Endodermal cell (in vitro differentiated cells): ENCODE measurements around the gene RSKR. TPM values are rescaled to one million over a fixed set of nuclear protein-coding genes. Genes with fewer than 3 reads are reported as not detected.
A peak's percentile ranks its signal among the peaks of the same experiment; 100 is the strongest.

Experiments used
- DNase-seq: peaks from one replicate; pipeline ENCODE4 v3.0.0-alpha.2; 2017
- H3K27ac ChIP-seq: 2 replicates; pipeline ENCODE4 v1.5.1; 2013; ENCODE audit warnings: mild to moderate bottlenecking, low read depth, low read length, moderate library complexity
- H3K27me3 ChIP-seq: 2 replicates; pipeline ENCODE4 v1.6.1; 2013; ENCODE audit warnings: mild to moderate bottlenecking, low read length, moderate library complexity; ENCODE audit not compliant: insufficient read depth, control insufficient read depth, poor library complexity, severe bottlenecking
- H3K36me3 ChIP-seq: 2 replicates; pipeline ENCODE4 v1.7.0; 2013; ENCODE audit warnings: mild to moderate bottlenecking, low read length, moderate library complexity; ENCODE audit not compliant: control insufficient read depth, insufficient read depth
- H3K4me1 ChIP-seq: one replicate; pipeline ENCODE4 v1.7.0; 2013; ENCODE audit warnings: low read length; ENCODE audit not compliant: control insufficient read depth, insufficient read depth
- H3K4me3 ChIP-seq: 2 replicates; pipeline ENCODE4 v1.5.1; 2013; ENCODE audit warnings: mild to moderate bottlenecking, low read length, moderate library complexity
- H3K9ac ChIP-seq: 2 replicates; pipeline ENCODE4 v1.6.1; 2013; ENCODE audit warnings: mild to moderate bottlenecking, low read length, moderate library complexity; ENCODE audit not compliant: poor library complexity, severe bottlenecking; ENCODE audit errors: extremely low read depth
- H3K9me3 ChIP-seq: 2 replicates; pipeline ENCODE4 v1.6.1; 2013; ENCODE audit warnings: mild to moderate bottlenecking, low read length, moderate library complexity; ENCODE audit not compliant: control insufficient read depth
- H3K27ac Mint-ChIP-seq: 2 replicates; pipeline ENCODE4 v1.8.0; 2020; ENCODE audit warnings: mixed read lengths
- H3K27me3 Mint-ChIP-seq: 2 replicates; pipeline ENCODE4 v1.8.0; 2021; ENCODE audit warnings: mild to moderate bottlenecking, mixed read lengths; ENCODE audit not compliant: insufficient read depth
- H3K36me3 Mint-ChIP-seq: 2 replicates; pipeline ENCODE4 v1.8.0; 2020; ENCODE audit warnings: low read depth, mixed read lengths
- H3K4me1 Mint-ChIP-seq: 2 replicates; pipeline ENCODE4 v1.8.0; 2020; ENCODE audit warnings: mixed read lengths
- H3K4me3 Mint-ChIP-seq: 2 replicates; pipeline ENCODE4 v1.8.0; 2020; ENCODE audit warnings: mild to moderate bottlenecking, moderate library complexity, mixed read lengths
- H3K9me3 Mint-ChIP-seq: 2 replicates; pipeline ENCODE4 v1.8.0; 2020; ENCODE audit warnings: mild to moderate bottlenecking, mixed read lengths
- CTCF ChIP-seq: fragments of 200-600 bp; sonication (generic); conservative IDR thresholded peaks from 2 replicates; pipeline ENCODE4 v1.5.0; 2021; ENCODE audit warnings: antibody characterized with exemption, mild to moderate bottlenecking
- WGBS, 2 experiments: methylation state at CpG; one replicate each; pipeline versions ENCODE4 v1.1.5 to v1.1.7; 2013; ENCODE audit warnings: missing lambda C conversion rate in 2 of 2, mixed read lengths in 1 of 2; ENCODE audit not compliant: insufficient coverage in 1 of 2, insufficient read length in 1 of 2; 5-methylcytosine and 5-hydroxymethylcytosine counted together
- total RNA-seq, 2 donors: library from RNA; stranded (reverse); fragmentation: NEBNext Ultra II Directional in 1 of 2; extraction: Animal tissue kit (Norgen Biotek cat#: 25700) in 1 of 2; gene quantifications; 2 replicates in 1 of 2; 3 replicates in 1 of 2; pipeline ENCODE4 v1.2.1, GENCODE V29; 2021

Gene RSKR
- total RNA-seq, 2 donors from 2014 or later = 25.5 to 27.6 TPM

DNA sequence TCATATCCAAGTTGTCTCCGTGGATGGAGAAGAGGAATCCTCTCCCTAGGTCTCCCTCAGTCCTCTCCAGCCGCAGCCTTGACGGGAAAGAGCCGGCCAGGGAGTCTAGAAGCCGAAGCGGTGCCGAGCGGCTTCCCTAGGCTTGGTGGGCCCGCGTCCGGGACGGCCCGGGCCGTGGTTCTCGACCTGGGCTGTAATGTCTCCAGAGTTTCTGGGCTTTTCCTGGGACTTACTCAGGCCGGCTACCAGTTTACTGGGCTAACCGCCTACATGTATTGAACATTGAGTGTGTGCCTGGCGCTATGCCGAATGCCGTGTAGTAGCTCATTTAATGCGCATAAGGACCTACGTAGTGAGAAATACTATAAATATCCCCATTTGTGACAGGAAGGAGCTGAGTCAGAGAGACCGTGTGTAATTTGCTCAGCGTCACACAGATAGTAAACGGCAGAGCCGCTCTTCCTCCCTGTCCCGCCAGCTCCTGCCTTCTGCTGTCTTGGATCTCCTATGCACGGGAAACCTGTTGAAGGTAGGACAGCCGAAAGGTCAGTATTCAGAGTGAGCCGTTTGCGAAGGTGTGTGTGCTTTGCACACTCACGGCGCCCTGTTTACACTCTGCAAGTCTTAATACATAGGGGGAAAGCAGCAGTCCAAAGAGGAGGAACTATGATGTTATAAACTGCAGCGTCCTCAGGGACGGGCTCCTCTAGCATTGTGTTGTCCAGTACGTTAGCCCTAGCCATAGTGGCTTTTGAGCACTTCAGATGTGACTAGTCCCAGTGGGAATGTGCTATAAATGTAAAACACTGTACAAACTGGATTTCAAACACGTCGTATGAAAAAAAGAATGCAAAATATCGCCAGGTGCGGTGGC is 14.4 kb downstream of the RSKR start:
- Histone ChIP-seq H3K4me3 (peak overlapping the region; percentile 93), H3K9me3 (no peaks in the 10 kb centered on the region), H3K4me1 (no peaks in the 10 kb centered on the region), H3K36me3 (peaks cover 16% of the 10 kb centered on the region), H3K9ac (peak overlapping the region; percentile 90), H3K27me3 (no peaks in the 10 kb centered on the region), H3K27ac (peak overlapping the region; percentile 24)
- Mint-ChIP-seq H3K4me3 (peak overlapping the region; percentile 89), H3K27ac (peak overlapping the region; percentile 89), H3K9me3 (peaks cover 3% of the 10 kb centered on the region), H3K36me3 (peaks cover 18% of the 10 kb centered on the region), H3K4me1 (peaks cover 14% of the 10 kb centered on the region), H3K27me3 (no peaks in the 10 kb centered on the region)
- 34 to 50% methylated on average over 30 to 40 of the region's 40 CpGs for WGBS, 2 experiments
- no peak for DNase-seq
- TF ChIP-seq CTCF = no peak

- WGBS, 2 experiments = 0 to 2% methylated on average over 21 to 44 of the region's 44 CpGs
- H3K27ac ChIP-seq = peak within 1 kb of the TSS; percentile 76
Measured at GRCh38 chr17:28598799-28599310, 15.1 kb downstream of the RSKR start, which contains the start of gene SPAG5. Gene SPAG5, minus strand, starts transcription at chr17:28599025. Its CDS starts 79 bp downstream, at chr17:28598946.

DNA sequence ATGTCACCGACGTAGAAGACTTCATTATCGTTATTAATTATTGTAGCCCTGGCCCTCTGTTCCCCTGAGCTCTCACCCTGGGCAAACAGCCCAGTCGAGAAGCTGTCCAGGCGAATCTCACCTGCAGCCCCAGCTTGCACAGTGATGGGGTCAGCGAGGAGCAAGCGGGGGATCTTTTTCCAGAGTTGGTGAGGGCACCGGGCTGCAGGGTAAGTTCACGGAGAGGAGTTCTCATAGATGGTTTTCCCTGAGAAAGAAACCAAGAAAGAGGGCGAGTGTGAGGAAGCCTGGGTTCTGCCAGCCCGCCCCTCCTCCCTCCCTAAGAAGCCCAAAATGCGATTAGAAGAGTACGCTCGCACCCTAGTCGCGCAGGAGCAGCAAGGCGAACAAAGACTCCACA is 15.6 kb downstream of the RSKR start:
- peaks cover 14% of the 10 kb centered on the region for H3K4me1 Mint-ChIP-seq
- Histone ChIP-seq H3K9me3 (no peaks in the 10 kb centered on the region), H3K9ac (peak overlapping the region; percentile 90), H3K27ac (peak overlapping the region; percentile 76), H3K27me3 (no peaks in the 10 kb centered on the region), H3K4me3 (peak overlapping the region; percentile 93), H3K4me1 (no peaks in the 10 kb centered on the region), H3K36me3 (peaks cover 20% of the 10 kb centered on the region)
- WGBS, 2 experiments = 4 to 8% methylated on average over 10 to 16 of the region's 17 CpGs
- peak overlapping the region; percentile 99 for H3K27ac Mint-ChIP-seq
- no peaks in the 10 kb centered on the region for H3K27me3 Mint-ChIP-seq
- TF ChIP-seq CTCF = no peak
- DNase-seq = no peak
- H3K4me3 Mint-ChIP-seq = peak overlapping the region; percentile 89
- H3K36me3 Mint-ChIP-seq = peaks cover 15% of the 10 kb centered on the region
- H3K9me3 Mint-ChIP-seq = no peaks in the 10 kb centered on the region

More at GRCh38 chr17:28598799-28599310, 15.1 kb downstream of the RSKR start, which contains the start of gene SPAG5:
- Histone ChIP-seq H3K4me3 (peak within 1 kb of the TSS; percentile 93), H3K36me3 (peaks cover 20% of the 10 kb centered on the region), H3K4me1 (no peaks in the 10 kb centered on the region), H3K9ac (peak within 1 kb of the TSS; percentile 90), H3K9me3 (no peaks in the 10 kb centered on the region), H3K27me3 (no peaks in the 10 kb centered on the region)
- no peak for TF ChIP-seq CTCF
- DNase-seq = peak; percentile 99
- Mint-ChIP-seq H3K27me3 (no peaks in the 10 kb centered on the region), H3K27ac (peak within 1 kb of the TSS; percentile 99), H3K36me3 (peaks cover 18% of the 10 kb centered on the region), H3K9me3 (peaks cover 3% of the 10 kb centered on the region), H3K4me1 (peaks cover 14% of the 10 kb centered on the region), H3K4me3 (peak within 1 kb of the TSS; percentile 89)
